Chondrocyte (in vitro differentiated cells): ENCODE data around the gene MGAT4C. TPM values are rescaled to one million over a fixed set of nuclear protein-coding genes. Genes with fewer than 3 reads are reported as not detected.
A peak's percentile ranks its signal among the peaks of the same experiment; 100 is the strongest.

Experiments used
- DNase-seq: peaks from one replicate; pipeline ENCODE4 v3.0.0; 2021; ENCODE audit warnings: mixed read lengths, low spot score
- H3K27ac Mint-ChIP-seq: one replicate; pipeline ENCODE4 v1.8.0; 2021; ENCODE audit warnings: mild to moderate bottlenecking, moderate library complexity, mixed read lengths; ENCODE audit not compliant: unreplicated experiment
- H3K27me3 Mint-ChIP-seq: 2 replicates; pipeline ENCODE4 v1.8.0; 2021; ENCODE audit warnings: low read depth, mixed read lengths
- H3K36me3 Mint-ChIP-seq: 2 replicates; pipeline ENCODE4 v1.8.0; 2021; ENCODE audit warnings: low read depth, mixed read lengths
- H3K4me1 Mint-ChIP-seq: 2 replicates; pipeline ENCODE4 v1.8.0; 2021; ENCODE audit warnings: low read depth, mild to moderate bottlenecking, mixed read lengths
- H3K4me3 Mint-ChIP-seq: one replicate; pipeline ENCODE4 v1.8.0; 2021; ENCODE audit warnings: mild to moderate bottlenecking, moderate library complexity, mixed read lengths; ENCODE audit not compliant: unreplicated experiment
- H3K9me3 Mint-ChIP-seq: 2 replicates; pipeline ENCODE4 v1.8.0; 2021; ENCODE audit warnings: low read depth, mixed read lengths
- total RNA-seq: library from RNA; stranded (reverse); gene quantifications from 3 replicates; pipeline ENCODE4 v1.2.1, GENCODE V29; 2021
- TF ChIP-seq, protein P1 (sequence below): fragments of 200-600 bp; sonication (generic); IDR thresholded peaks from 2 replicates; pipeline ENCODE4 v1.5.0; 2021; ENCODE audit warnings: antibody characterized with exemption, mild to moderate bottlenecking, moderate library complexity

Gene MGAT4C
- total RNA-seq, 1 donor from 2014 or later, result 0.30 TPM

DNA sequence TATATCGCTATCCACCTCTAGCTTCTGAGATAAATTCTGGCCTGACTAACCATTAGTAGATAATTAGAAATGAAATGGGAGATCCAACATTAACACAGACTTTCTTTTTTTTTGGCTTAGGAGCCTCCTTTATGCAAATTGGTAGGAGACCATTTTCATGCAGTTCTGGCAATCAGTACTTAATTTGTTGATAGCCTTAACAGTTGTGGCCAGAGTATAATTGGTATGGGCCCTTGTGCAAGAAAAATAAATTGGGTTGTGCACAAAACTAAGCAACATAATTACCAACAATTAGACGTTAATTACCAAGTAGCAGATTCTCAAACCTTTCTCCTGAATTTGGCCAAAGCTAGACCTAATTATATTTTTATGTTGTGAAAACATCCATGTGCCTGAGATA is 111.0 kb downstream of the MGAT4C start:
- H3K4me1 Mint-ChIP-seq, result no peaks in the 10 kb centered on the region

DNA sequence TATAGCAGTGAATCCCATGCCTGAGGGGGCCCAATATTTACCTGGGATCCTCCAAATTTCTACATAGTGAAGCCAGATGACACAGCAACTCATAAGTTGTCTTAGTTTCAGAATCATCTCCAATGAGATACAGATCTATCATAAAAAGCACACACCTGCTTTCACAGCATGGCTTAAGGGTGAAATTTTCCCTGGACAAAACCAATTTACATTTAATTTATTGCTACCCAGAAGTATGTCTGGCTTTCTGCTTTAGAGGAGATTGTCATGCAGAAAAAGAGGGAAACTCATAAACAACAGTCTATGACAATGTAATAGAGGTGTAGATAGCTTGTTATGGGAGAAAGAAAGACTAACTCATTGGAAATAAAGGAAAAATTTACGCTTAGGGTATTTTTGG is 113.0 kb downstream of the MGAT4C start:
- DNase-seq, result no peak
- Mint-ChIP-seq H3K4me1 (peaks cover under 1% of the 10 kb centered on the region), H3K27ac (no peak overlapping the region), H3K36me3 (no peaks in the 10 kb centered on the region), H3K9me3 (no peaks in the 10 kb centered on the region), H3K4me3 (no peak overlapping the region), H3K27me3 (no peaks in the 10 kb centered on the region)
- TF ChIP-seq, protein P1, sequence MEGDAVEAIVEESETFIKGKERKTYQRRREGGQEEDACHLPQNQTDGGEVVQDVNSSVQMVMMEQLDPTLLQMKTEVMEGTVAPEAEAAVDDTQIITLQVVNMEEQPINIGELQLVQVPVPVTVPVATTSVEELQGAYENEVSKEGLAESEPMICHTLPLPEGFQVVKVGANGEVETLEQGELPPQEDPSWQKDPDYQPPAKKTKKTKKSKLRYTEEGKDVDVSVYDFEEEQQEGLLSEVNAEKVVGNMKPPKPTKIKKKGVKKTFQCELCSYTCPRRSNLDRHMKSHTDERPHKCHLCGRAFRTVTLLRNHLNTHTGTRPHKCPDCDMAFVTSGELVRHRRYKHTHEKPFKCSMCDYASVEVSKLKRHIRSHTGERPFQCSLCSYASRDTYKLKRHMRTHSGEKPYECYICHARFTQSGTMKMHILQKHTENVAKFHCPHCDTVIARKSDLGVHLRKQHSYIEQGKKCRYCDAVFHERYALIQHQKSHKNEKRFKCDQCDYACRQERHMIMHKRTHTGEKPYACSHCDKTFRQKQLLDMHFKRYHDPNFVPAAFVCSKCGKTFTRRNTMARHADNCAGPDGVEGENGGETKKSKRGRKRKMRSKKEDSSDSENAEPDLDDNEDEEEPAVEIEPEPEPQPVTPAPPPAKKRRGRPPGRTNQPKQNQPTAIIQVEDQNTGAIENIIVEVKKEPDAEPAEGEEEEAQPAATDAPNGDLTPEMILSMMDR, result no peak

More for the DNA sequence above, 111.0 kb downstream of the MGAT4C start:
- Mint-ChIP-seq H3K4me3 (no peak overlapping the region), H3K27me3 (no peaks in the 10 kb centered on the region), H3K27ac (no peak overlapping the region), H3K9me3 (no peaks in the 10 kb centered on the region), H3K36me3 (no peaks in the 10 kb centered on the region)
- no peak for DNase-seq
- TF ChIP-seq, protein P1, result no peak

- Mint-ChIP-seq H3K27ac (no peak overlapping the region), H3K36me3 (no peaks in the 10 kb centered on the region), H3K9me3 (no peaks in the 10 kb centered on the region), H3K27me3 (no peaks in the 10 kb centered on the region), H3K4me3 (no peak overlapping the region), H3K4me1 (peaks cover 8% of the 10 kb centered on the region)
- TF ChIP-seq, protein P1, result no peak
- DNase-seq, result no peak
These were observed 116.5 kb downstream of the MGAT4C start for GRCh38 chr12:86139671-86140070.

DNA sequence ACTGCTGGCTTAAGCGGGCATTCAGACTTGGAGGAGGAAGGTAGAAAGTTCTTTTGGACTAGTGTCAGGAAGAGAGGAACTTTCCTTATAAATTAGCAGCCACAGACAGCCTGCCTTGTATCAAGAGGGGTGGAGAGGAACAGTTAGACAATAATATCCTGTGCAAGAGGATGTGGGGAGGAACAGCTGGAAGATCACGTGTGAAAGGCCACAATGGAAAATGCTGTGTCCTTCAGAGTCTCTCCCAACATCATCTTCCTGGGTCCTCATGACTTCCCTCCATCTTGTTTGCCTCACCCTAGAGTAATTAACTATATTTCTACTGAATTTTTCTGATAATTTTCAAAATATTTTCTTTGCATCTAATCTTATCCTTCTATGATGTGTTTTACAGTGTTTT is 117.4 kb downstream of the MGAT4C start:
- no peak overlapping the region for H3K27ac Mint-ChIP-seq
- H3K36me3 Mint-ChIP-seq, result no peaks in the 10 kb centered on the region
- no peak overlapping the region for H3K4me3 Mint-ChIP-seq
- no peaks in the 10 kb centered on the region for H3K9me3 Mint-ChIP-seq
- TF ChIP-seq, protein P1, result no peak
- DNase-seq, result no peak
- peaks cover 12% of the 10 kb centered on the region for H3K4me1 Mint-ChIP-seq
- H3K27me3 Mint-ChIP-seq, result no peaks in the 10 kb centered on the region

DNA sequence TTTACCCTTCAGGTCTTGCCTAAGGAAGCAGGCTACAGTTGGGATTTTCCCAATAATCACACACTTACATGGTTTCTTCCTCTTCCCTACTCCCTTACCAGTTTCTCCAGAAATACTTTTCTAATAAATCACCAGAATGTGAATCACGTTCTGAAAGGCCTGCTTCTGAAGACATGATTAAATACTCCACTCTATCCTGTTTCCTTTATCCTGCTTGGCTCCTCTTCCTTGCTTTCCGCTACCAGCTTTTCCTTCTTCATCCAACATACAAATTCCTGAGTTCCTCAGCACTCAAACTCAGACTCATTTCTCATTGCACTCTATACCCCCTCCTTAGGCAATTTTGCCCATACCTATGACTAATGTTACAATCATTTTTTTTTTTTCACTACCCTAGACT is 118.3 kb downstream of the MGAT4C start:
- H3K36me3 Mint-ChIP-seq, result no peaks in the 10 kb centered on the region

More for the DNA sequence above, 118.3 kb downstream of the MGAT4C start:
- H3K9me3 Mint-ChIP-seq, result no peaks in the 10 kb centered on the region
- TF ChIP-seq, protein P1, result no peak
- H3K4me1 Mint-ChIP-seq, result peaks cover 12% of the 10 kb centered on the region
- H3K4me3 Mint-ChIP-seq, result no peak overlapping the region
- H3K27me3 Mint-ChIP-seq, result no peaks in the 10 kb centered on the region
- DNase-seq, result no peak
- peak overlapping the region; percentile 42 for H3K27ac Mint-ChIP-seq
